Kidney (tissue), 14 donors: Measurements from ENCODE around the gene MED27. TPM values are rescaled to one million over a fixed set of nuclear protein-coding genes. Genes with fewer than 3 reads are reported as not detected.

Source experiments
- DNase-seq, 5 donors: peaks; one replicate each; pipeline ENCODE4 v3.0.0-alpha.2; 2013 to 2020
- FAIRE-seq: peaks from 2 replicates; lab custom pipeline; 2012; peaks lifted over from hg19 to GRCh38; lab: Jason Lieb, UNC
- H3K27ac ChIP-seq, 2 donors: one replicate each; pipeline ENCODE4 v1.7.0; 2013; ENCODE audit warnings: low read depth in 2 of 2, low read length in 2 of 2, inconsistent platforms in 1 of 2
- H3K27me3 ChIP-seq: one replicate; pipeline ENCODE4 v1.7.1; 2013; ENCODE audit warnings: low read length, inconsistent platforms; ENCODE audit not compliant: control insufficient read depth, insufficient read depth
- H3K36me3 ChIP-seq, 3 donors: one replicate each; pipeline versions ENCODE4 v1.7.0 to v1.7.1; 2013; ENCODE audit warnings: low read length in 3 of 3, control low read depth in 1 of 3, inconsistent platforms in 1 of 3; ENCODE audit not compliant: insufficient read depth in 3 of 3, control insufficient read depth in 2 of 3
- H3K4me1 ChIP-seq, 3 donors: one replicate each; pipeline versions ENCODE4 v1.7.0 to v1.7.1; 2013; ENCODE audit warnings: low read length in 3 of 3, inconsistent platforms in 1 of 3, low read depth in 1 of 3; ENCODE audit not compliant: control insufficient read depth in 2 of 3, insufficient read depth in 2 of 3
- H3K4me3 ChIP-seq, 3 donors: one replicate each; pipeline versions ENCODE4 v1.7.0 to v1.8.1; 2013; ENCODE audit warnings: low read length in 3 of 3, control low read depth in 1 of 3, inconsistent platforms in 1 of 3
- H3K9ac ChIP-seq, 3 donors: one replicate each; pipeline versions ENCODE4 v1.7.0 to v1.7.1; 2013; ENCODE audit warnings: low read length in 3 of 3, control low read depth in 1 of 3, inconsistent platforms in 1 of 3
- H3K9me3 ChIP-seq, 3 donors: one replicate each; pipeline versions ENCODE4 v1.7.0 to v1.7.1; 2013; ENCODE audit warnings: low read length in 3 of 3, control low read depth in 1 of 3, inconsistent platforms in 1 of 3; ENCODE audit not compliant: control insufficient read depth in 2 of 3, insufficient read depth in 1 of 3
- CTCF ChIP-seq: IDR thresholded peaks from 3 replicates; pipeline ENCODE4 v1.5.1; 2012; ENCODE audit warnings: mild to moderate bottlenecking, moderate library complexity, borderline replicate concordance; ENCODE audit not compliant: insufficient read depth; ENCODE audit errors: extremely low read depth
- intact Hi-C: fragments of 100-400 bp; cut with DNase I; formaldehyde crosslinking; loops from one replicate; pipeline ENCODE4 v1.11.1; 2022
- polyA plus RNA-seq: library from polyadenylated mRNA; stranded (reverse); fragments of 350-450 nt; fragmentation: Illumina TruSeq; extraction: RNeasy Lipid Tissue Mini Kit (QIAGEN cat#74804); gene quantifications from one replicate; pipeline ENCODE4 v1.2.3, GENCODE V29; 2014; ENCODE audit warnings: low read depth, low replicate concordance; ENCODE audit not compliant: insufficient read depth
- total RNA-seq: library from RNA; stranded (reverse); fragmentation: NEBNext Ultra II Directional; extraction: Animal tissue kit (Norgen Biotek cat#: 25700); gene quantifications from one replicate; pipeline ENCODE4 v1.2.1, GENCODE V29; 2021
- donor health status: control.
- donor health status: control.
- donor health status: control.
- donor health status: control.
- donor health status: control.
- donor health status: DM: yes; HTN: yes; CAD: no.
- donor health status: Normal renal cell carcinoma (clear cell type).

Gene MED27
- total and polyA plus RNA-seq, 2 donors from 2014 or later: 15.9 to 23.1 TPM

DNA sequence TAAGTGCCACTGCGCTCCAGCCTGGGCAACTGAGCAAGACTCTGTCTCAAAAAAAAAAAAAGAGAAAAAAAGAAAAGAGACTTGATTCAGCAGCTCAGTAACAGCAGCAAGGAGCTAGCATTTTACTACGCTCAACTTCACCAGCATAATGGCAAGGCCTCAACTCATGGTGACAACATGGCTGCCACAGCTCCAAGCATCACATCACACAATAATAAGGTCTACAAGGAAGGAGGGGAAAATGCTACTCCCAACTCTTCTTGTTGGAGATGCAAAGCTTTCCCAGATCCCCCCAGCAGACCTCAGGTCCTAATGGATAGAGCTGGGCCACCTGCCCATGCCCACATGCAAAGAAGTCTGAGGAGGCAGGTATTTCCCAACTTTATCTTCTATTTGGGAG is 253.6 kb downstream of the MED27 start:
- Histone ChIP-seq H3K4me3 (no peak overlapping the region), H3K36me3 (no peaks in the 10 kb centered on the region), H3K27ac (no peak overlapping the region), H3K9ac (no peak overlapping the region), H3K9me3 (no peaks in the 10 kb centered on the region), H3K4me1 (no peaks in the 10 kb centered on the region), H3K27me3 (peaks cover 4% of the 10 kb centered on the region)
- no peak for TF ChIP-seq CTCF
- intact Hi-C loops: no loop called here
- DNase-seq (peak in 1 of 5 donors; percentile 4), FAIRE-seq (no peak)

DNA sequence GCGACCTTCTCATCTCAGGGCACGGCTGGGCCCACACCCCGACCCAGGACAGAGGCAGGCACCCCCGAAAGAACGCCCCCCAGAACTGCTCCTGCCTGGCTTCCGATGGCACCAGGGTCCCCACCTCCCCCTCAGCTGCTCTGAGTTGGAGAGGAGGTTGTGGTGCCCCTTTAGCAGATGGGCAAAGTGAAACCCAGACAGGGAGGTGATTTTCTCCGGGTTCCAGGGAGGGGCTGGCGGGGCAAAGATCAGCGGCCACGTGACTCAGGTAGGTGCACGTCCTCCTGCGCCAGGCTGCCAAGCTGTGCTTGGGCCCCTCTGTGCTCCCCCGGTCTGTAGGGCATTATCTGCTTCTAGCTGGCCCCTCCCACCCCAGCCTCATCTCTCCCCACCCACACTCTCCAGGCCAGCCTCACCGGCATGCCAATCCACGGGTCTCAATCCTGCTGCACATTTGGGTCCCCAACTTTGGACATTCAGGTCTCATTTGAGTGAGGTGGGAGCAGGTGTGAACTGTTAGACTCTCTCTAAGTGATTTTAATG is 254.6 kb downstream of the MED27 start:
- DNase-seq: peak in 1 of 5 donors; percentile 35
- intact Hi-C loops: no loop called here
- no peaks in the 10 kb centered on the region for H3K9me3 ChIP-seq
- H3K27ac ChIP-seq: no peak overlapping the region
- FAIRE-seq: no peak
- no peak for TF ChIP-seq CTCF
- no peaks in the 10 kb centered on the region for H3K36me3 ChIP-seq
- no peak overlapping the region for H3K9ac ChIP-seq
- no peak overlapping the region for H3K4me3 ChIP-seq
- no peaks in the 10 kb centered on the region for H3K4me1 ChIP-seq
- H3K27me3 ChIP-seq: peaks cover 4% of the 10 kb centered on the region

- FAIRE-seq: no peak
- DNase-seq: peak in 2 of 5 donors; percentile 22 to 57
- Histone ChIP-seq H3K27me3 (peaks cover 4% of the 10 kb centered on the region), H3K4me3 (no peak overlapping the region), H3K27ac (no peak overlapping the region), H3K9ac (no peak overlapping the region), H3K4me1 (no peaks in the 10 kb centered on the region), H3K36me3 (no peaks in the 10 kb centered on the region), H3K9me3 (no peaks in the 10 kb centered on the region)
- intact Hi-C loops: no loop called here
- no peak for TF ChIP-seq CTCF
These were observed 255.5 kb downstream of the MED27 start for GRCh38 chr9:131824155-131824594.

DNA sequence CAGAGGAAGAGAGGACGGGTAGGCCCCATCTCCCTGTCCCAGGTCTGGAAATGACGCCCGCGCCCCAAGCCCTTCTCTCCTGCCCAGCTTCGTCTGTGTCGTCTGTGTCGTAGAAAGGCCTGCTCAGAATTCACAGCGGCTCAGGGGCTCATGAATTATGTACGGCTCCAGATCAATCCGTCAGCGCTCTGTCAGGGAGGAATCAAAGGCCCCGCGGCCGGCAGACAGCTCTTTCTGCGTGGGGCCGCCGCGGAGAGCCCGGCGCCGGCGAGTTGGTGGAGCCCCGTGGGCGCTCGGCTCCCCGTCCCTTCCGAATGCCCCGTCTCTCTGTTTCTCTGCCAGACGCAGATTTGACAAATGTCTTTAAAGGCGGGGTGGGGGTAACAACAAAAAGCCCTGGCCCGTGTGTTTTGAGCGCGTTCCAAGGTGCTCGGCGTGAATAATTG is 255.9 kb downstream of the MED27 start:
- intact Hi-C loops: no loop called here
- Histone ChIP-seq H3K9me3 (no peaks in the 10 kb centered on the region), H3K4me3 (no peak overlapping the region), H3K4me1 (no peaks in the 10 kb centered on the region), H3K27me3 (peaks cover 4% of the 10 kb centered on the region), H3K36me3 (no peaks in the 10 kb centered on the region), H3K9ac (no peak overlapping the region), H3K27ac (no peak overlapping the region)
- no peak for FAIRE-seq
- DNase-seq: peak in 1 of 5 donors; percentile 56
- no peak for TF ChIP-seq CTCF
